ENCODE measurements around the gene MACROD1. TPM values are rescaled to one million over a fixed set of nuclear protein-coding genes. Genes with fewer than 3 reads are reported as not detected.
"Not testable (repeated sequence)": the region's sequence is repeated elsewhere in the genome, so short reads cannot be mapped to it uniquely, and the experiment has no call there.

The MACROD1 gene
- total and polyA plus RNA-seq, 2 donors (not counting 3 experiments of a cell fraction or from before 2014, with no cell fraction given) = 11.0 to 16.2 TPM

DNA sequence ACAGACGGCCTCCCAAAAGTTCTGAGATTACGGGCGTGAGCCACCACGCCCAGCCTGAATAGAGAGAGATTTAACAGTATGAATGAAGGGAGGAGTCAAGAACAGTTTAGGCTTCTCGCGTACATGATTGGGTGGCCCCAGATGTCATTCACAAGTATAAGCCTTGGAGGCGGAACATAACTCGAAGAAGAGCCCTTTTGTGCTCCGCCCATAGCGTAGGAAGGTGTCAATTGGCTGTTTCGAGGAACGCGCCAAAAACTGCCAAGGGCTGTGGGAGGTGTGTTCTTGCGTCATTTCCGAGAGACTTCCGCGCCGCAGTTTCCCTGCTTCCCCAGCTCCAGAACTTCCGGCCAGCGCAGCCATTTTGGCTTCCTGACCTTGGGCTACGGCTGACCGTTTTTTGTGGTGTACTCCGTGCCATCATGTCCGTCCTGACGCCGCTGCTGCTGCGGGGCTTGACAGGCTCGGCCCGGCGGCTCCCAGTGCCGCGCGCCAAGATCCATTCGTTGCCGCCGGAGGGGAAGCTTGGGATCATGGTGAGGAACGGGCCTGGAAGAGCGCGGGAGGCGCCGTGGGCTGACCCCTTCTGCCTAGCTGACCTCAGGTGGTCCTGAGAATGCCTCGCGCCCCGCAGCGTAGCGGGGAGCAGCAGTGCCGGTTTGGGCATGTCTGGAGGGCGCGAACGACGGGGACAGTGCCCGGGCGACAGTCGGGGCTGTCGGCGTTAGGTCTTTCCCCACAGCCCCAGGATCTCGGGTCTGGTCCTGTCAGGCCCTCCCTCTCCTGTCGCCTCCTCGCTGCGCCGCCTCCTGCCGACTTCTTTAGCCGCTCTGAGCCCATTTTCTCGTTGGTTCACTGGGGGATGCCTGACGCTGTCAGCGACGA is 191.4 kb downstream of the MACROD1 start, which contains the start of gene COX8A:
TSS of gene COX8A (plus strand) at position 362 of the 885 bp plus-strand sequence. CDS start at position 423, 61 bp downstream.
- intact Hi-C loops (cut with micrococcal nuclease) = loop anchor here (1.0 kb wide), 1 partner anchor 12 kb away; the partner anchor contains the start of gene OTUB1
- H3K4me1 ChIP-seq (ENCODE audit: control insufficient read depth, extremely low read depth, insufficient read depth, low read length) = peaks cover 13% of the 10 kb centered on the region
- ChIA-PET POLR2A (no interaction called here), CTCF (interaction anchor here (0.5 to 2.1 kb wide), 7 partner anchors 18 to 206 kb away, joined by 3 to 8 read pairs (median 3); partner anchors contain the start of genes MARK2 and ZFTA)
- H3K4me3 ChIP-seq (replicated peaks in 1 of 3; ENCODE audit: insufficient read depth in 1 of 3, low read depth in 1 of 3, low read length in 3 of 3) = peak within 1 kb of the TSS; percentile 70 to 72 (median 71)
- peaks cover 0 to 2% of the 10 kb centered on the region in 2 experiments for H3K27me3 ChIP-seq (ENCODE audit: control insufficient read depth in 2 of 2, insufficient read depth in 2 of 2, low read length in 2 of 2)
- H3K27ac ChIP-seq (ENCODE audit: insufficient read depth, low read depth, low read length) = peak within 1 kb of the TSS; percentile 72
- TSS peak; percentile 67 for BruUV-seq (replicated peaks)
- dilution Hi-C loops (cut with MboI; ENCODE audit: extremely low pct_ligation_motif_present, low sequenced_read_pairs) = no loop called here
- no peaks in the 10 kb centered on the region for H4K20me1 ChIP-seq (replicated peaks; ENCODE audit: control insufficient read depth, extremely low read depth, insufficient read depth, low read length)
- H2AFZ ChIP-seq (ENCODE audit: low read depth, low read length) = peak within 1 kb of the TSS; percentile 89
- peak; percentile 100 for FAIRE-seq
- peak within 1 kb of the TSS; percentile 65 for H3K4me2 ChIP-seq (ENCODE audit: insufficient read depth, low read length)
- peak within 1 kb of the TSS; percentile 87 for H3K9ac ChIP-seq (replicated peaks; ENCODE audit: extremely low read depth, insufficient read depth, low read length)
- peaks cover 23% of the 10 kb centered on the region for H3K79me2 ChIP-seq (ENCODE audit: control insufficient read depth, insufficient read depth, low read length)
- H3K9me1 ChIP-seq (replicated peaks; ENCODE audit: control insufficient read depth, extremely low read depth, insufficient read depth, low read length) = no peaks in the 10 kb centered on the region
- no peaks in the 10 kb centered on the region for H3K9me3 ChIP-seq (replicated peaks; ENCODE audit: control insufficient read depth, insufficient read depth, low read length)
- TF ChIP-seq, protein P1, sequence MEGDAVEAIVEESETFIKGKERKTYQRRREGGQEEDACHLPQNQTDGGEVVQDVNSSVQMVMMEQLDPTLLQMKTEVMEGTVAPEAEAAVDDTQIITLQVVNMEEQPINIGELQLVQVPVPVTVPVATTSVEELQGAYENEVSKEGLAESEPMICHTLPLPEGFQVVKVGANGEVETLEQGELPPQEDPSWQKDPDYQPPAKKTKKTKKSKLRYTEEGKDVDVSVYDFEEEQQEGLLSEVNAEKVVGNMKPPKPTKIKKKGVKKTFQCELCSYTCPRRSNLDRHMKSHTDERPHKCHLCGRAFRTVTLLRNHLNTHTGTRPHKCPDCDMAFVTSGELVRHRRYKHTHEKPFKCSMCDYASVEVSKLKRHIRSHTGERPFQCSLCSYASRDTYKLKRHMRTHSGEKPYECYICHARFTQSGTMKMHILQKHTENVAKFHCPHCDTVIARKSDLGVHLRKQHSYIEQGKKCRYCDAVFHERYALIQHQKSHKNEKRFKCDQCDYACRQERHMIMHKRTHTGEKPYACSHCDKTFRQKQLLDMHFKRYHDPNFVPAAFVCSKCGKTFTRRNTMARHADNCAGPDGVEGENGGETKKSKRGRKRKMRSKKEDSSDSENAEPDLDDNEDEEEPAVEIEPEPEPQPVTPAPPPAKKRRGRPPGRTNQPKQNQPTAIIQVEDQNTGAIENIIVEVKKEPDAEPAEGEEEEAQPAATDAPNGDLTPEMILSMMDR (IDR thresholded peaks at IDR 0.05; ENCODE audit: extremely low read depth in 1 of 2, insufficient read depth in 1 of 2, low read depth in 1 of 2, low read length in 2 of 2) = peak in 1 of 2 donors; percentile 11
- TF ChIP-seq EZH2 (IDR thresholded peaks at IDR 0.05; ENCODE audit: borderline replicate concordance, low read depth, low read length, severe bottlenecking) = no peak
- TF ChIP-seq FOS (IDR thresholded peaks at IDR 0.05; ENCODE audit: borderline replicate concordance, insufficient read depth, low read length) = no peak
- TF ChIP-seq POLR2A (IDR thresholded peaks at IDR 0.05; ENCODE audit: low read depth, low read length) = peak; percentile 86
- TF ChIP-seq, protein P2, sequence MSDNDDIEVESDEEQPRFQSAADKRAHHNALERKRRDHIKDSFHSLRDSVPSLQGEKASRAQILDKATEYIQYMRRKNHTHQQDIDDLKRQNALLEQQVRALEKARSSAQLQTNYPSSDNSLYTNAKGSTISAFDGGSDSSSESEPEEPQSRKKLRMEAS (IDR thresholded peaks at IDR 0.05; ENCODE audit: insufficient read depth, insufficient read length) = no peak
- peak; percentile 12 for TF ChIP-seq JUN (IDR thresholded peaks at IDR 0.05; ENCODE audit: borderline replicate concordance, insufficient read depth, insufficient read length, low read depth)
- no peak for TF ChIP-seq MYC (IDR thresholded peaks at IDR 0.05; ENCODE audit: low read depth, low read length)
- TF ChIP-seq POLR2AphosphoS5 (IDR thresholded peaks at IDR 0.05; ENCODE audit: insufficient read depth, low read depth, low read length) = peak; percentile 94
- no peak for TF ChIP-seq GATA2 (IDR thresholded peaks at IDR 0.05; ENCODE audit: insufficient read depth, insufficient read length, low read depth, low read length)
- H3K36me3 ChIP-seq (ENCODE audit: control insufficient read depth in 2 of 2, extremely low read depth in 1 of 2, insufficient read depth in 2 of 2, low read length in 2 of 2) = peaks cover 0 to 2% of the 10 kb centered on the region in 2 experiments
- peak; percentile 100 for DNase-seq (ENCODE audit: low read depth, low spot score)

GRCh38 chr11:63973912-63974258 is 192.0 kb downstream of the MACROD1 start:
- POLR2A ChIA-PET; DNase-seq (ENCODE audit: low read depth, low spot score); H4K20me1 ChIP-seq (replicated peaks; ENCODE audit: control insufficient read depth, extremely low read depth, insufficient read depth, low read length); H3K36me3 ChIP-seq (ENCODE audit: control insufficient read depth in 2 of 2, extremely low read depth in 1 of 2, insufficient read depth in 2 of 2, low read length in 2 of 2); H3K9ac ChIP-seq (replicated peaks; ENCODE audit: extremely low read depth, insufficient read depth, low read length); FAIRE-seq; H3K4me3 ChIP-seq (replicated peaks in 1 of 3; ENCODE audit: insufficient read depth in 1 of 3, low read depth in 1 of 3, low read length in 3 of 3); H3K27ac ChIP-seq (ENCODE audit: insufficient read depth, low read depth, low read length); dilution Hi-C loops (cut with MboI; ENCODE audit: extremely low pct_ligation_motif_present, low sequenced_read_pairs); H3K27me3 ChIP-seq (ENCODE audit: control insufficient read depth in 2 of 2, insufficient read depth in 2 of 2, low read length in 2 of 2); H3K9me1 ChIP-seq (replicated peaks; ENCODE audit: control insufficient read depth, extremely low read depth, insufficient read depth, low read length); H3K9me3 ChIP-seq (replicated peaks; ENCODE audit: control insufficient read depth, insufficient read depth, low read length): not testable (repeated sequence)
- Histone ChIP-seq H3K4me1 (ENCODE audit: control insufficient read depth, extremely low read depth, insufficient read depth, low read length) (peaks cover 13% of the 10 kb centered on the region), H2AFZ (ENCODE audit: low read depth, low read length) (peak overlapping the region; percentile 28), H3K4me2 (ENCODE audit: insufficient read depth, low read length) (peak overlapping the region; percentile 14), H3K79me2 (ENCODE audit: control insufficient read depth, insufficient read depth, low read length) (peaks cover 23% of the 10 kb centered on the region)
- CTCF ChIA-PET = interaction anchor here (0.7 to 2.1 kb wide), 3 partner anchors 26 to 135 kb away, joined by 3 to 8 read pairs (median 6); partner anchors contain the start of gene MARK2
- intact Hi-C loops (cut with micrococcal nuclease) = loop anchor here (1.0 kb wide), 1 partner anchor 12 kb away; the partner anchor contains the start of gene OTUB1
- BruUV-seq (replicated peaks) = TSS peak; percentile 59

Measured in endothelial cell of umbilical vein (primary cell).